ENCODE results near the gene ANKRD12. TPM values are rescaled to one million over a fixed set of nuclear protein-coding genes. Genes with fewer than 3 reads are reported as not detected.
"Not testable (repeated sequence)": the region's sequence is repeated elsewhere in the genome, so short reads cannot be mapped to it uniquely, and the experiment has no call there.

The ANKRD12 gene
- total RNA-seq, 4 donors from 2014 or later: 13.0 to 60.3 (median 23.4) TPM

GRCh38 chr18:9150121-9150520 lies 13.5 kb downstream of the ANKRD12 start:
- WGBS, 2 donors: 75 to 77% methylated on average over 5 of the region's 5 CpGs
- Histone ChIP-seq H3K4me3 (no peak overlapping the region), H3K9me3 (no peaks in the 10 kb centered on the region), H3K4me1 (peaks cover 8 to 95% (median 37%) of the 10 kb centered on the region in 3 donors), H3K27ac (no peak overlapping the region), H3K27me3 (no peaks in the 10 kb centered on the region), H3K36me3 (peaks cover 0 to 5% (median 0%) of the 10 kb centered on the region in 3 donors)
- TF ChIP-seq CTCF (IDR thresholded peaks at IDR 0.05): no peak
- no peak for TF ChIP-seq POLR2A (IDR thresholded peaks at IDR 0.05)
- DNase-seq: no peak
- intact Hi-C loops (cut with DNase I): no loop called here

GRCh38 chr18:9153256-9153655 lies 16.7 kb downstream of the ANKRD12 start:
- intact Hi-C loops (cut with DNase I): no loop called here

GRCh38 chr18:9156604-9157249 lies 20.1 kb downstream of the ANKRD12 start:
- Histone ChIP-seq H3K27me3 (no peaks in the 10 kb centered on the region), H3K36me3 (peaks cover 0 to 14% (median 0%) of the 10 kb centered on the region in 3 donors), H3K4me3 (no peak overlapping the region), H3K4me1 (peaks cover 0 to 45% (median 0%) of the 10 kb centered on the region in 3 donors), H3K9me3 (no peaks in the 10 kb centered on the region), H3K27ac (no peak overlapping the region)
- DNase-seq: no peak
- intact Hi-C loops (cut with DNase I): no loop called here
- 87% methylated on average over 4 of the region's 4 CpGs for WGBS, 2 donors
- TF ChIP-seq CTCF (IDR thresholded peaks at IDR 0.05): no peak
- TF ChIP-seq POLR2A (IDR thresholded peaks at IDR 0.05): no peak

More at GRCh38 chr18:9153256-9153655, 16.7 kb downstream of the ANKRD12 start:
- Histone ChIP-seq H3K4me1 (peaks cover 0 to 67% (median 8%) of the 10 kb centered on the region in 3 donors), H3K9me3 (no peaks in the 10 kb centered on the region), H3K27me3 (no peaks in the 10 kb centered on the region), H3K4me3 (no peak overlapping the region), H3K27ac (no peak overlapping the region), H3K36me3 (peaks cover 0 to 5% (median 0%) of the 10 kb centered on the region in 3 donors)
- no peak for TF ChIP-seq POLR2A (IDR thresholded peaks at IDR 0.05)
- no peak for TF ChIP-seq CTCF (IDR thresholded peaks at IDR 0.05)
- 32 to 39% methylated on average over 1 of the region's 1 CpG for WGBS, 2 donors
- no peak for DNase-seq

- H3K36me3 ChIP-seq: peaks cover 0 to 20% (median 0%) of the 10 kb centered on the region in 3 donors
- H3K9me3 ChIP-seq: peaks cover 0 to 4% (median 0%) of the 10 kb centered on the region in 3 donors
- no peaks in the 10 kb centered on the region for H3K27me3 ChIP-seq
- no peak for DNase-seq
- H3K27ac ChIP-seq: no peak overlapping the region
- 34 to 43% methylated on average over 2 of the region's 2 CpGs for WGBS, 2 donors
- H3K4me1 ChIP-seq: peaks cover 0 to 35% (median 0%) of the 10 kb centered on the region in 3 donors
- TF ChIP-seq CTCF (IDR thresholded peaks at IDR 0.05) (no peak), POLR2A (IDR thresholded peaks at IDR 0.05) (no peak)
- H3K4me3 ChIP-seq: no peak overlapping the region
- intact Hi-C loops (cut with DNase I): no loop called here
Measured at GRCh38 chr18:9157806-9158205, 21.2 kb downstream of the ANKRD12 start.

- H3K4me3 ChIP-seq: no peak overlapping the region
- no peak overlapping the region for H3K27ac ChIP-seq
- WGBS, 2 donors: 80 to 94% methylated on average over 2 to 4 of the region's 4 CpGs
- peaks cover 0 to 15% (median 0%) of the 10 kb centered on the region in 3 donors for H3K36me3 ChIP-seq
- no peaks in the 10 kb centered on the region for H3K27me3 ChIP-seq
- TF ChIP-seq POLR2A (IDR thresholded peaks at IDR 0.05): no peak
- no peak for TF ChIP-seq CTCF (IDR thresholded peaks at IDR 0.05)
- peaks cover 0 to 16% (median 0%) of the 10 kb centered on the region in 3 donors for H3K4me1 ChIP-seq
- H3K9me3 ChIP-seq: peaks cover 0 to 17% (median 6%) of the 10 kb centered on the region in 3 donors
- DNase-seq: no peak
- intact Hi-C loops (cut with DNase I): no loop called here
Measured at GRCh38 chr18:9160014-9160413, 23.4 kb downstream of the ANKRD12 start.

GRCh38 chr18:9162663-9163062 lies 26.1 kb downstream of the ANKRD12 start:
- intact Hi-C loops (cut with DNase I); H3K4me3 ChIP-seq; DNase-seq; H3K27me3 ChIP-seq; H3K27ac ChIP-seq: not testable (repeated sequence)
- H3K36me3 ChIP-seq: peaks cover 0 to 15% (median 0%) of the 10 kb centered on the region in 3 donors
- H3K4me1 ChIP-seq: peaks cover 0 to 12% (median 0%) of the 10 kb centered on the region in 3 donors
- WGBS, 2 donors: 91 to 96% methylated on average over 4 of the region's 4 CpGs
- H3K9me3 ChIP-seq: peaks cover 0 to 22% (median 6%) of the 10 kb centered on the region in 3 donors

- Histone ChIP-seq H3K9me3 (peaks cover 0 to 22% (median 6%) of the 10 kb centered on the region in 3 donors), H3K4me1 (peaks cover 0 to 12% (median 0%) of the 10 kb centered on the region in 3 donors), H3K36me3 (peaks cover 0 to 15% (median 0%) of the 10 kb centered on the region in 3 donors)
- intact Hi-C loops (cut with DNase I); DNase-seq; H3K27ac ChIP-seq; H3K4me3 ChIP-seq; H3K27me3 ChIP-seq: not testable (repeated sequence)
Measured at GRCh38 chr18:9164149-9164548, 27.6 kb downstream of the ANKRD12 start.

- DNase-seq; H3K4me3 ChIP-seq; H3K27me3 ChIP-seq; intact Hi-C loops (cut with DNase I); H3K4me1 ChIP-seq; H3K36me3 ChIP-seq; H3K27ac ChIP-seq: not testable (repeated sequence)
- WGBS, 2 donors: 60% methylated on average over 1 of the region's 3 CpGs; no CpG with 5 or more reads in 1 of the 2 donors
- H3K9me3 ChIP-seq: peaks cover 0 to 22% (median 6%) of the 10 kb centered on the region in 3 donors
Measured at GRCh38 chr18:9165883-9166282, 29.3 kb downstream of the ANKRD12 start.

Measured in esophagus squamous epithelium (tissue), 5 donors.